ENCODE data around the gene MEIG1. TPM values are rescaled to one million over a fixed set of nuclear protein-coding genes. Genes with fewer than 3 reads are reported as not detected.
"Not testable (repeated sequence)": the region's sequence is repeated elsewhere in the genome, so short reads cannot be mapped to it uniquely, and the experiment has no call there.

MEIG1 gene, protein sequence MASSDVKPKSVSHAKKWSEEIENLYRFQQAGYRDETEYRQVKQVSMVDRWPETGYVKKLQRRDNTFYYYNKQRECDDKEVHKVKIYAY
- total RNA-seq (2014; rRNA removed), result not detected in 2 replicates
- 0.72 TPM for polyA plus RNA-seq (2012)

DNA sequence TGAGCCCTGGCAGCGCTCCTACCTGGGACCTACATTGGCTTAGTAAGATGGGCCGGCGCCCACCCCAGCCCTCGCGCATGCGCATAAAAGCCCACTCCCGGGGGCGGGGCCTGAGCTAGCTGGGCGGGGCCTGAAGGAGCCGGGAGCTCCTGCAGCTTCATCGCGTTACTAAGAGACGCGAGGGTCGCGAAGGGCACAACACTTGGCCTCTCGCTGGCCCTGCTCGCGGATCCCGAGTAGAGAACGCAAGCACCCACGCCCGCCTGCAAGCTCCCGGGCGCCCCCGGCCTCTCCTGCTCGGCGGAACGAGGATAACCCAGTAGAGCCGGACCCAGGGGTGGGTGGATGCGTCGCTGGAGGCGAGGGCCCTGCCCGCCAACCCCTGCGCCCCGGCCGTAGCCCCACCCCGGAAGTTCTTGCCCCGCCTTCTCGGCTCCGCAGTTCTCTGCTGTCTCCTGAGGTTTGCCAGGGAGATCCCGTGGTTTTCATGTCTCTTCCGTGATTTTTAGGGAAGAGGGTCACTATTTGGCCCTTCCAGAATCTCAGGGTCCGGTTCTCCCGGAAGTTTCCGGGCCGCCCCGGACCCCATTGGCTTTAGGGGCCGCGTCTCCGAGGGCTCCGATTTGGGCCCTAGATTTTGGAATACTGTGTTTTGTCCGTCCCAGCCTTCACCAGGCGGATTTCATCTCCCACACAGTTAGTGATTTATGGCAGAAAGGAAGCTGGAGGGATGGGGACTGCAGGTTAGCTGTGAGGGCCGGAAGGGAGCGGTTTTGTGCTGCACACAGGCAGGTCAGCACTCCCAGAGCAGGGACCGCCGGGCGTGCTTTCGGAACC is at the start of gene MEIG1:
TSS of gene MEIG1 (plus strand) at position 168 of the 837 bp plus-strand sequence. CDS start 7,081 bp downstream, outside the sequence.
- DNase-seq (ENCODE audit: low read depth), result peak; percentile 94

DNA sequence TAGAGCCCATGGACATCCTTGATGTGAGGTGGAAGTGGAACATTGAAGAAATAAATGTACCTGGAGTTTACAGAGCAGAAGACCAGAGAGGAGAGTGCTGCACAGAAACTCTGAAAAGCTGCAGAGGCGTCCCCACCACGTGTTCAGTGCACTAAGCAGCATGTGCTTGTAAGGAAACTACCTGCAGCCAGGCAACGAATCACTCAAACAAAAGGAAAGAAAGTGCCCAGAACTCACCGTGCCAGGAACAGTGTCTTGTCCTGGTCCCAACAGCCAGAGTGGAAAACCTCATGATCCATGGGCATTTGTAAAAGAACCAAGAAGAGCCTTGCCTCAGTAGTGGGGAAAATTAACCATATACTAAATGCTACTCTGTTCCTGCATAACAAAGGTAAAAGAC is 48.2 kb upstream of the MEIG1 start:
- DNase-seq (ENCODE audit: low read depth), result no peak

GRCh38 chr10:14911801-14912200 is 47.4 kb upstream of the MEIG1 start:
- DNase-seq (ENCODE audit: low read depth), result no peak

- no peak for DNase-seq (ENCODE audit: low read depth)
Measured at GRCh38 chr10:14916600-14916999, 42.6 kb upstream of the MEIG1 start.

GRCh38 chr10:14917827-14918226 is 41.4 kb upstream of the MEIG1 start:
- no peak for DNase-seq (ENCODE audit: low read depth)

DNA sequence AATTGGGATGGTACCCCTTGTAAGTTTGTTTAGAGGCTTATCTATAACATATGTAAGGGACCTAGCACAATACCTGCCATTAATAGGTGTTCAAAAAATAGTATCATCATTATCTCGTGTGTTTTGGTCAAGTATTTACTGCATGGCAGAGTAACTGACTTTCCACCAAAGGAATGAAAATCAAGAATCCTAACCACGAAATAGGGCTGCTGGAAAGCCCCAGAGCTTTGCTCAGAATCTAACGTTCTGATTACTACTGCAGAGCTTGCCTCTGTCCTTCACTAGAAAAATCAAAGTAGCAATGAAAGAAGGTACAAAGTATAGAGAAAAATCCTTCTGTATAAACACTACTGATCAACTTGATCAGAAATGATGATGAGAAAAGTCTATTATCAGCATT is 40.2 kb upstream of the MEIG1 start:
- DNase-seq (ENCODE audit: low read depth), result no peak

- DNase-seq (ENCODE audit: low read depth), result no peak
Measured at GRCh38 chr10:14924013-14924412, 35.2 kb upstream of the MEIG1 start.

GRCh38 chr10:14925268-14925667 is 33.9 kb upstream of the MEIG1 start:
- DNase-seq (ENCODE audit: low read depth), result no peak

- DNase-seq (ENCODE audit: low read depth), result no peak
Measured at GRCh38 chr10:14926061-14926470, 33.1 kb upstream of the MEIG1 start.

DNA sequence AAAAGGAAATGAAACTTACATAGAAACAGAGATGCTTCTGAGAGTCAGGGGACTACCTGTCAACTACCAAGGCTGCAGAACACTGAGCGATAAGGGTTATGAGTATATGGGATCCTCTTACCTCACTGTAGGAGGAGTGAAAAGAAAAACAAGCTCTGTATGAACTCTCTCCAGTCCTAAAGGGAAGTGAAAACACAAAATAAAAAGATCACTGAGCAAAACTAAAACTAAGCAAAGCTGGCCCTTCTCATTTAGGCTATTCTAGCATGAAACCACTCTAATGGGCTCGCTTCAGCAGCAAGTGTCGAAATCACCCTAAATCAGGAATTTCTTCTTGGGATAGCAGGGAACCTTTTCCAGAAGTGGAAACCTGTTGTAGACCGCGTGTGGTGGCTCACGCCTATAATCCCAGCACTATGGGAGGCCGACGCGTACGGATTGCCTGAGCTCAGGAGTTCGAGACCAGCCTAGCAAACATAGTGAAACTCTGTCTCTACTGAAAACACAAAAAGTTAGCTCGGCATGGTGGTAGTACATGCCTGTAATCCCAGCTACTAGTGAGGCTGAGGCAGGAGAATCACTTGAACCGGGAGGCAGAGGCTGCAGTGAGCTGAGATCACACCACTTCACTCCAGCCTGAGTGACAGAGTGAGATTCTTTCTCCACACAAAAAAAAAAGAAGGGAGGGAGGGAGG is 32.3 kb upstream of the MEIG1 start:
- DNase-seq (ENCODE audit: low read depth), result no peak

- no peak for DNase-seq (ENCODE audit: low read depth)
Measured at GRCh38 chr10:14930610-14931009, 28.6 kb upstream of the MEIG1 start.

DNA sequence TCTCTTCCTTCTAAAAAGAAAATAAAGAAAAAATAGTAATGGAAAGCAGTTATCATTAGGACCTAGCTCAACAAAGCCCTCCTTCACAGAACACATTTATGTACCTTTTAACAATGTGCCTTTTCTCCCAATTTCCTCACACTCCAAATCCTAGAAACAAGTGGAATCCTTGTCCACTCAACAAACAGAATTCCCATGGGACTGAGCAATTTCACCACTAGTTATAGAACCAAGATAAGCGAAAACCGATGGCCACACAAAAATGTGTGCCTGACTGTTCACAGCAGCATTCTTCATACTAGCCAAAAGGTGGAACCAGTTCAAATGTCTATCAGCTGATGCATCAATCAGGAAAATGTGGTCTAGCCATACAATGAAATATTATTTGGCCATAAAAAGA is 22.6 kb upstream of the MEIG1 start:
- no peak for DNase-seq (ENCODE audit: low read depth)

GRCh38 chr10:14938971-14939370 is 20.2 kb upstream of the MEIG1 start:
- DNase-seq (ENCODE audit: low read depth), result peak; percentile 64

GRCh38 chr10:14942147-14942949 is 16.8 kb upstream of the MEIG1 start:
- not testable (repeated sequence) for DNase-seq (ENCODE audit: low read depth)

GRCh38 chr10:14942950-14943338 is 16.2 kb upstream of the MEIG1 start:
- not testable (repeated sequence) for DNase-seq (ENCODE audit: low read depth)

GRCh38 chr10:14945108-14945507 is 14.1 kb upstream of the MEIG1 start:
- DNase-seq (ENCODE audit: low read depth), result peak; percentile 37

- DNase-seq (ENCODE audit: low read depth), result no peak
Measured at GRCh38 chr10:14947268-14947667, 11.9 kb upstream of the MEIG1 start.

- DNase-seq (ENCODE audit: low read depth), result no peak
Measured at GRCh38 chr10:14949291-14949690, 9.9 kb upstream of the MEIG1 start.

GRCh38 chr10:14952851-14953423 is 6.3 kb upstream of the MEIG1 start:
- DNase-seq (ENCODE audit: low read depth), result no peak

GRCh38 chr10:14953424-14954000 is 5.7 kb upstream of the MEIG1 start:
- DNase-seq (ENCODE audit: low read depth), result peak; percentile 70
